Raji (cell line): ENCODE results near the gene USP3.

Experiments used
- POLR2A ChIP-seq: IDR thresholded peaks from 2 replicates; pipeline ENCODE4 v1.6.1; 2011; ENCODE audit warnings: low read depth, low read length, control low read depth; ENCODE audit not compliant: insufficient read depth

USP3 gene

DNA sequence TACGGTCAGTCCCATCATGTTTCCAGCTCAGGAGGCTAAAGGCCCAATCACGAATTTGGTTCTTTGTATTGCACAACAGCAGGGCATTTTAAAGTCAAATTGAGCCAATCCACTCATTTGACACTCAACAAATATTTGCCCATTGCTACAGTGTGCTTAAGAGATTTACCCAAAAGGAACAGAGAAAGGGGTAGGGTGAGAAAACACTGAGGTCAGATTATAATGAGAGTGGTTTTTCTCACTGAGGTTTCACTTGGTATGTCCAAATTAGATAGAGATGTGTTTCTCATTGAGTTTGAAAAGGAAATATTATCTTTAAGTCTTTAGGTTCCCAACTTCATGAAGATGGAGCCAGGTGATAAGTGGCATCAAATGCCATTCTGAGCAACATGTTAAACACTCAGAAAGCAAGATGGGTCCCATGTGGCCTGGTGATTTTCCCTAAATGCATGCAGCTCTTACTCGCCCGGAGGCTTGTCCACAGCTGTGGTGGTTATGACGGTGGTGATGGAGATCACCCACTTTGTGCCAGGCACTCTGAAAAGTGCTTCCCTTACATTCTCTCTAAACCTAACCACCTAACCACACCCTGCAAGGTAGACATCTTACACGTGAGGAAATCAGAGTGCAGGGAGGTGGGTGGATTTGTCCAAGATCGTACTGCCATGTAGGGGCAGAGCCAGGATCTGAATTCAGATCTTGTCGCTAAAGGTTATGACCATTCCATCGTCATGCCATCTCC, 31.2 kb upstream of the USP3 start:
- no peak for TF ChIP-seq POLR2A

DNA sequence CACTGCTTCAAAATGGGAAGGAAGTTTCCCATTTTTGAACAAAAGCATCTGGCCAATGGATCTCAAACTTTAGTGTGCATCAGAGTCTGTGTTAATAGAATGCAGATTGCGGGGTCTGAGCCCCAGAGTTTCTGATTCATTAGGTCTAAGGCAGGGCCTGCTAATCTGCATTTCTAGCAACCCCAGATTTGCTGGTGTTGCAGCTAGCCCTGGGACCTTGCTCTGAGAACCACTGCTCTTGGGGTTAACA, 30.7 kb upstream of the USP3 start:
- no peak for TF ChIP-seq POLR2A

DNA sequence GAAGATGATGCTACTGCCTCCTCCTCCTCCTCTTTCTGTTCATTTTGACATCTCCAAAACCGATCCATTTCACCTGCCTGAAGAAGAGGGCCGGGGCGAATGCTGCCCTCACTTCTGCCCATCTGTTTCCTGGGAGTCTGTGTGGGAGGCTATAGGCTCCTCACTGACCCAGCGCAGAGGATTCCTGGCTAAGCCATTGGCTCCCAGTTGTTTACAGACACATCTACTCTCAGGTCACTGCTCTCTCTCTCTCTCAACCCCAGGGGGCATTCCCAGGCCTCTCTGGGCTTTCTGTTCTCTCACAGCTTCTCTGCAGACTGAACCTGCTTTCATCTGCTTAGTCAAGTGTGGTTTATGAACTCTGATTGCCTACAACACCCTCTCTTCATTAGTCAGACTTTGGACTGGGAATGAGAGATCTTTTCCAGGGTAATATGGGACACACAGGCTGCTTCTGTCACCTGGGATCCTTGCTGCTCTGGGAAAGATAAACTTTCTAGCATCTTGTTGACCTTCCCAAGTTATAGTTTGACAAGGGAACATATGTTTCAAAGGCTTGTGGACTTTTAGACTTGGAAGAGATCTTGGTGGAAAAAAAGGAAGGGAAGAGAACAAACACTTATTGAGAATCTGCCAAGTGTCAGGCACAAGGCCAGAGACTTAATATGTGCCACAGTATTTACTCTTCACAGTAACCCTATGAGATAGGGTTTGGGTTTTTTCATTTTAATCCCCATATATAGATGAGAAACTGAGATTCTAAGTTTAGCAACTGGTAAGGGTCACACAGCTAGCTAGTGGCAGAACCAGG, 30.2 kb upstream of the USP3 start:
- no peak for TF ChIP-seq POLR2A

DNA sequence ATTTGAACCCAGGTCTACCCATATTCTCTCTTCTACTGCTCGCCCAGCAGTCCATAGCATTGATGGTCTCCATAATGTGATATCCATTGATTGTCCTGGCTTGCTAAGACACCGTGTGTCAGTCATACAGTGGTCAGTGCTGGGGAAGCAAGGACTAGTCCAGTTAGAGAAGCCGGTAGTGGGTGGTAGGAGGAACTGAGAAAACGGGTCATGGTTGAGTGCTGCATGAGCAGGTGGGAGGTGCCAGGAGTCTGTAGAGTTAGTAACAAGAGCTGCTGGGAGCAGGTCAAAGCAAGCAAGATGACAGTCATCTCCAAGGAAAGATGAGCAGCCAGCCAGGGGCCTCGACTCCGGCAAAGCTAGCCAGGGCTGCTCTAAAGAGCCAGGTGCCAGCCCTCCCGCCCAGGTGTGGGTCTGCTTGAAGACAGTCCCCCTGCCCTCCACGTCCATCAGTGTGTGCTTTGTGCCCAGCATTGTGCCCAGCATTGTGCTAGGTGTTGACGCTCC, 29.5 kb upstream of the USP3 start:
- peak; percentile 43 for TF ChIP-seq POLR2A

DNA sequence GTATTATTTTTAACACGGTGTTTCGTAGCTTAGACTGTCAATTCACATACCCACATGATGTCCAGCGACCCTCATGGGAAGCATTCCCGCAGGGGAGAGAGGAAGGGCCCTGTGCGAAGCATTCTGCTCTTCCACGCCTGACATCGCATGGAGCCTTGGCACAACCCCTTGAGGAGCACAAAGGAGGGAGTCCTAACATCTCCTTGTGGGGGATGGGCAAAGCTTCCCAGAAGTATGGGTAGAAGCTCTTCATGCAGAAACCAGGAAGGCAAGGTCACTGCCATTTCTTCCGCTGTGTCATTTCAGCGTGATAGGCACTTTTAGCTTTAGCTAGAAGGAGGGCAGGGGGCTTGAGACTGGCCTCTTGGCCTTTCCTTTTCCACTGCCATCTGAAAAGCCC, 28.7 kb upstream of the USP3 start:
- no peak for TF ChIP-seq POLR2A

DNA sequence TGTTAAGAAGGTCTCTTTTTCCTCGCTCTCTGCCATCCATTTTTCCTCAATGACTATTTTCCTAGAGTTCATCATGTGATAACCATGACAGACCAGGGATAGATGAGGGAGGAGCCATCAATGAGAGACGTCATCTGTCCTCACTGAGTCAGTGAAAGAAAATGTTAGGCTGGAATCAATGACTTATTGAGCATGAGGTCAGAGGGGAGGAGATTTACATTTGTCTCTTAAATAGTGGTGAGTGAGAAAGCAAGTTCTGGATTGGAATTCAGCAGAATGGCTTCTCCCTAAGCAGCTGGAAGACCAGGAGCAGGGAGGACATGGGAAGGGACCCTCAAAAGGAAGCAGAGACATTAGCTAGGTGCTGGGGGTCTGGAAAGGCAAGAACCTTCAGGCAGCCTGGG, 28.2 kb upstream of the USP3 start:
- no peak for TF ChIP-seq POLR2A

DNA sequence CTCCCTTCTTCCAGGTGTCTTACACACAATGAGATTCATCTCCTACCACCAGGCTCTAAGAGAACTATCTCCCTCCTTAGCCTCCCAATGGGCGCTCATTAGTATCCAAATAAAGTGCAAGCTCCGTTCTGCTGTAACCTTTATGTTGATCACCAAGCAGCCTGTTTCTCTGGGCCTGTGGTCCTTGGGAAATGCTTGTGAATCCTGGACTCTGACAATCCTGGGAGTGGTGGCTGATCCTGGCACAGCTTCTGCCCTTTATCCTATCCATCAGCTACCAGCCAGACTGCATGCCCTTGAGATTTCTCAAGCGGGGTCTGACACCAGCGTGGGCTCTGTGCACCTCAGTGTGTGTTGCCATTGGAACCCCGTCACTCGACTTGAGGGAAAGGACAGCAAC, 26.1 kb upstream of the USP3 start:
- TF ChIP-seq POLR2A: no peak

DNA sequence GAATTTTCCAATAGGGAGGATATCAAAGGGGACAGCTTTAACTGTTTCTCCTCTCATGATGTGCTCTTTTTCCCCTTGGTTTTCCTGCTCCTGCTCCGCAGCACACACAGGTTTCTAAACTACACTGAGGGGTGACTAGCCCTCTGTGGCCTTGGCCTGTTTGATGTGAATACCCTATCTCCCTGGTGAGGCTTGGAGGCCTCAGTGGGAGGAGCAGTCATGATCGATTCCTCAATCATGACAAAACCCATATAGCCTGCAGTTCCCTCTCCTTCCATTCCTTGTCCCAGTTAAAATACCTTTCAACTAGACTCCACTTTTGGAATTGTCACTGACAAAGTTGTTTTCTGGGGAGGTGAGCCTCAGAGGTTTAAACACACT, 24.0 kb upstream of the USP3 start:
- TF ChIP-seq POLR2A: 0 out of 2 replicates have a peak, but pooled peaks have one; percentile 5

DNA sequence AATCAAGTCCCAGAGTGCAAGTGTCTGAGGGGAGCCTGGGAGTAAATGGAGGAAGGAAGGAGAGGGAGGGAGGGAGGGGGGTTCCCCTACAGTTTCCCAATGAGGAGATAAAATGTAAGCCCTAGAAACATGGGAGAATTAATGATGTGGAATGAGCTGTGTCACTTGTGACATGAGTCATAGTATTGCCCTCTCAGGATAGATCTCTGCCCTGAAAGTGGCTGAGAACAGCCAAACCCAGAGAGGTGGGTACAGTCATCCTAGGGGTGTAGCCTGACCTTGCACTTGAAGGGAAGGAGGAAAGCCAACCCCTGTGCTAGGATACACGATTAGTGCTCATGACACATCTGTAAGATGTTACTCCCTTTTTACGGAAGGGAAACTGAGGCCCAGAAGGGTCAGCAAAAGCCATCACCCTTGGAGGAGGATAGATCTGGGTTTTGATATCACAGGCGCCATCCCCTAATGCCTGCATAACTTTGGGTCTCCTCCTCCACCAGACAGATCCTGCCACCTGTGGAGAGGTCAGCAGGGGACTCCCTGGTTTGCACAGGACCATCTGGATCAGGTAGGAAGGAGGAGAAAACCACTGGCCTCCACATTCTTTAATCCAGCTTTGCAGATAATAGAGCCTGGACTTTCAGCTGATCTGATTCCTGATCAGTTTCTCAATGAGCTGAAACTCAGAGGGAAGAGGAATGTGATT, 23.1 kb upstream of the USP3 start:
- TF ChIP-seq POLR2A: no peak

DNA sequence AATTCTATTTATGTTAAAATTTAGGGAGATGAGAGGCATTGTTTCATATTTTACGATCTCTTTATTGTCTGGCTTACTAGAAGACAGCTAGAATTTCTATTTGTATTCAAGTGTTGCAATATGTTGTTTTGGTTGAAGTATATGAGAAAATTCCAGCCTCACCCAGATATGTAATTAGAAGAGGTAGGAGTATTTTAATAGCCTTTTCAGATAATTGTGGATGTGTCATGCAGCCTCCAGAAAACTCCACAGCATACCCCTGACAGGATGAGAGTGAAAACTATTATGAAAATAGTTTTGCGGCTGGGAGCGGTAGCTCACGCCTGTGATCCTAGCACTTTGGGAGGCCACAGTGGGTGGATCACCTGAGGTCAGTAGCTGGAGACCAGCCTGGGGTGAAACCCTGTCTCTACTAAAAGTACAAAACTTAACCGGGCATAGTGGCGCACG, 21.5 kb upstream of the USP3 start:
- TF ChIP-seq POLR2A: no peak

DNA sequence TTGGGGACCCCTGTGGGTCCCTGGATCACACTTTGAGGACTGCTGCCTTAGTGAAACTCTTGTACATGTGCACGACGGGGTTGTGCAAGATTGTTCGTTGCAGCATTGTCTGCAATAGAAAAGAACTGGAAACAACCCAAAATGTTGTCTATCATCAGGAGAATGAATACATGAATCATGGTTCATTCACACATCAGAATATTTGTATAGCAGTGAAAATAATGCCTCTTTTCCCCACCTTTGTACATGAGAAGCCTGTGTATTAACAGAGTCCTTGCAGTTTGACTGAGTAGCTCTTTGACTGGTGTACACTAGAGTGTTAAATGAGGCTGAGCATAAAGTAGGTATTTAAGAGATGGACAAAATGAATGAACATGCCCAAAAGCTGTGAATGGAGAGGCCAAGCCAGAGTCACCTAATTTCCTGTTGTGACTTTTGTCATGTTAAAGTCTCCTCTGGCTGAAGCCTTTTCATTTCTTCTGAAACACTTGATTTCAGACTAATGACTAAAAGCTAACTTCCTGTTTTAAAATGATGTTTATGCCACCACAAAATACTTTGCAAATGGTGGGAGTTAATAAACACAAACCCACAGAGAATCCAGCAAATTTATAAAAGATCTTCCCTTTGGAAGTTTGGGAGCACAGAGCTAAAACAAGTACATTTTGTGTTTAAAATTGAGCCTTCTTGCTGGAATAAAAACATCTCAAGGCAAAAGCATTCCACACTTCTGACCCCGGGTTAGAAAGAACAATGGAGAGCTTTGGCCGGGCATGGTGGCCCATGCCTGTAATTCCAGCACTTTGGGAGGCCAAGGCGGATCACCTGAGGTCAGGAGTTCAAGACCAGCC, 20.6 kb upstream of the USP3 start:
- no peak for TF ChIP-seq POLR2A

DNA sequence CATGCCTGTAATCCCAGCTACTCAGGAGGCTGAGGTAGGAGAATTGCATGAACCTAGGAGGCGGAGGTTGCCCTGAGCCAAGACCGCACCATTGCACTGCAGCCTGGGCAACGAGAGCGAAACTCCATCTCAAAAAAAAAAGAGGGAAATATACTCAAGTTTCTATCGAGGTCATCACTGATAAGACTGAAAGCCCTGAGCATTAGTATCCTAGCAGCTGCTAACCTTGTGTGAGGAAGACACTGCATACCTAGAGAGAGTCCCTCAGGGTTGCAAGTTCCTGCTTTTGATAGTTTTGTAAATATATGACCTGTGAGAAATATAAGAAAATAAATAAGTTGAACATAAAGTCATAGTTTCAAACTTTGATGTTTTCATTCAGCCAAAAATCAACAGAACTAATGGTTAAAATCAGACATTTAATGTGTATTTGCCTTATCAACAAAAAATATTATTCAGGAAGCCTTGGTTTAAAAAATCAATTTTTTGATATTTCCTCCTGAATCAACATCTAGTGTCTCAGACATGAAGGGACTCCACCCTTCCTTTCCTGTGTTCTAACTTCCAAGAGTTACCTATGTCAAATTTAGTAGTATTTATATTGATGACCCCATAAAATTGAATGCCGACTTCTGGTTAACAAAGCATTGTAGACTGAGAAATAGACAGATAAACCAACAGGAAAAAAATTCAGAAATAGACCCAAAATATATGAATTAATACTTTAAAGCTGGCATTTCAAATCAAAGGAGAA, 19.8 kb upstream of the USP3 start:
- no peak for TF ChIP-seq POLR2A

DNA sequence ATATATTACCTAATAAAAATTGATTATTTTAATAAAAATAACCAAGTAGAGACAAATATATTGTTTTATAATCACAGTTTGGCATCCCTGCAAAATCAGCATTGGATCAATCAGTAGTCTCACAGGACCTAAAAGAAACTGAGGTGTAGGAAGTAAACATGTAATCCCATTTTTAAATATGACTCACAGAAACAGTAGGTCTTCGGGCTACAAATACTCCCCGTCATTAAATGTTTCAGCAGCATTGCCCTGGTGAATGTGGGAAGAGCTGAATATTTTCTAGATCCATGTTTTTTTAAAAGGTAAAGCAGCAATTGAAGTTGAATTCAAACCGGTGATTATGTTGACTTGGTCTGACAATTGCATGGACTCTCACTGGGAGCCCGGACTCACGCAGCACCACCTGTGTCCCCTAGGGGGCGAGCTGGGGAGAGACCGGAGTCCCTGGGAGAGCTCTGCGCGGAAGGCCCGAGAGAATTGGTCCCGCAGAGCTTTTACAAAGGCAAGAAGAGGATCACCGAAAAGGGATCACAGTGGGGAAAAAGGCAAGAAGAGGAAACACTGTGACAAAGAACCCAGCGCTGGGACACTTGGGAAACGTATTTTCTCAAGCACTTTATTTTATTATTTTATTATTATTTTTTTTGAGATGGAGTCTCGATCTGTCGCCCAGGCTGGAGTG, 17.2 kb upstream of the USP3 start:
- TF ChIP-seq POLR2A: no peak
